Fibroblast of lung (primary cell): ENCODE data around the gene UBE2H.

Source experiments
- EZH2 ChIP-seq: IDR thresholded peaks from 2 replicates; pipeline ENCODE4 v1.5.1; 2012; ENCODE audit warnings: low read length, control low read depth, mild to moderate bottlenecking; ENCODE audit errors: missing control alignments
- TF ChIP-seq, protein P1 (sequence below), 2 donors: IDR thresholded peaks in 1 of 2; conservative IDR thresholded peaks in 1 of 2; 1 replicate in 1 of 2; 2 replicates in 1 of 2; pipeline ENCODE4 v1.5.1; 2011 to 2012; ENCODE audit warnings: low read length in 2 of 2, control low read depth in 1 of 2, inconsistent platforms in 1 of 2, low read depth in 1 of 2, mild to moderate bottlenecking in 1 of 2

GRCh38 chr7:129947049-129947448 lies 5.7 kb downstream of the UBE2H start:
- TF ChIP-seq, protein P1, sequence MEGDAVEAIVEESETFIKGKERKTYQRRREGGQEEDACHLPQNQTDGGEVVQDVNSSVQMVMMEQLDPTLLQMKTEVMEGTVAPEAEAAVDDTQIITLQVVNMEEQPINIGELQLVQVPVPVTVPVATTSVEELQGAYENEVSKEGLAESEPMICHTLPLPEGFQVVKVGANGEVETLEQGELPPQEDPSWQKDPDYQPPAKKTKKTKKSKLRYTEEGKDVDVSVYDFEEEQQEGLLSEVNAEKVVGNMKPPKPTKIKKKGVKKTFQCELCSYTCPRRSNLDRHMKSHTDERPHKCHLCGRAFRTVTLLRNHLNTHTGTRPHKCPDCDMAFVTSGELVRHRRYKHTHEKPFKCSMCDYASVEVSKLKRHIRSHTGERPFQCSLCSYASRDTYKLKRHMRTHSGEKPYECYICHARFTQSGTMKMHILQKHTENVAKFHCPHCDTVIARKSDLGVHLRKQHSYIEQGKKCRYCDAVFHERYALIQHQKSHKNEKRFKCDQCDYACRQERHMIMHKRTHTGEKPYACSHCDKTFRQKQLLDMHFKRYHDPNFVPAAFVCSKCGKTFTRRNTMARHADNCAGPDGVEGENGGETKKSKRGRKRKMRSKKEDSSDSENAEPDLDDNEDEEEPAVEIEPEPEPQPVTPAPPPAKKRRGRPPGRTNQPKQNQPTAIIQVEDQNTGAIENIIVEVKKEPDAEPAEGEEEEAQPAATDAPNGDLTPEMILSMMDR (conservative IDR thresholded peaks at IDR 0.05 in 1 of 2, IDR thresholded peaks at IDR 0.05 in 1 of 2; ENCODE audit: low read depth in 1 of 2, low read length in 2 of 2): no peak
- no peak for TF ChIP-seq EZH2
